GM23338 (cell line): ENCODE results near the gene OTOR. TPM values are rescaled to one million over a fixed set of nuclear protein-coding genes. Genes with fewer than 3 reads are reported as not detected.
A peak's percentile ranks its signal among the peaks of the same experiment; 100 is the strongest.

Experiments used
- ATAC-seq: fragments of 200-7000 bp; cut with Tn5 transposase; 3 replicates; pipeline ENCODE4 v1.9.1; 2020
- DNase-seq: peaks from one replicate; pipeline ENCODE4 v3.0.0-alpha.2; 2015; ENCODE audit warnings: low spot score
- H2AFZ ChIP-seq: fragments of 200-600 bp; sonication (generic); 2 replicates; pipeline ENCODE4 v1.8.0; 2016; ENCODE audit warnings: antibody characterized with exemption, mild to moderate bottlenecking, moderate library complexity
- H3F3A ChIP-seq: fragments of 200-600 bp; sonication (generic); replicated peaks from 2 replicates; pipeline ENCODE4 v1.8.0; 2017; ENCODE audit warnings: antibody characterized with exemption, mixed run types, low read depth
- H3K27ac ChIP-seq: fragments of 200-600 bp; sonication (generic); 2 replicates; pipeline ENCODE4 v1.6.1; 2016; ENCODE audit warnings: low read depth
- H3K27me3 ChIP-seq: fragments of 200-600 bp; sonication (generic); 2 replicates; pipeline ENCODE4 v1.8.0; 2016; ENCODE audit warnings: mild to moderate bottlenecking, mixed run types, moderate library complexity; ENCODE audit not compliant: insufficient read depth
- H3K36me3 ChIP-seq: fragments of 200-600 bp; sonication (generic); 2 replicates; pipeline ENCODE4 v1.8.0; 2016; ENCODE audit warnings: mild to moderate bottlenecking; ENCODE audit not compliant: insufficient read depth
- H3K4me1 ChIP-seq: fragments of 200-600 bp; sonication (generic); 2 replicates; pipeline ENCODE4 v1.8.0; 2016; ENCODE audit warnings: mild to moderate bottlenecking, moderate library complexity; ENCODE audit not compliant: insufficient read depth
- H3K4me2 ChIP-seq: fragments of 200-600 bp; sonication (generic); 2 replicates; pipeline ENCODE4 v1.7.1; 2017; ENCODE audit warnings: mixed run types
- H3K4me3 ChIP-seq: fragments of 200-600 bp; sonication (generic); 2 replicates; pipeline ENCODE4 v1.6.1; 2016; ENCODE audit warnings: mixed run types
- H3K79me2 ChIP-seq: fragments of 200-600 bp; sonication (generic); replicated peaks from 2 replicates; pipeline ENCODE4 v1.8.0; 2017; ENCODE audit warnings: mild to moderate bottlenecking; ENCODE audit not compliant: insufficient read depth
- H3K9me2 ChIP-seq: fragments of 200-600 bp; sonication (generic); 2 replicates; pipeline ENCODE4 v1.8.0; 2017; ENCODE audit not compliant: insufficient read depth
- H4K20me1 ChIP-seq: fragments of 200-600 bp; sonication (generic); replicated peaks from 2 replicates; pipeline ENCODE4 v1.8.0; 2017; ENCODE audit warnings: mild to moderate bottlenecking; ENCODE audit not compliant: insufficient read depth
- H3K27ac Mint-ChIP-seq: 2 replicates; pipeline ENCODE4 v1.8.0; 2020; ENCODE audit warnings: inconsistent platforms, mild to moderate bottlenecking, moderate library complexity, mixed read lengths
- H3K27me3 Mint-ChIP-seq: 3 replicates; pipeline ENCODE4 v1.8.0; 2022; ENCODE audit warnings: low read depth, mild to moderate bottlenecking, moderate library complexity, mixed read lengths, inconsistent platforms; ENCODE audit not compliant: insufficient read depth, poor library complexity
- H3K36me3 Mint-ChIP-seq: 3 replicates; pipeline ENCODE4 v1.8.0; 2021; ENCODE audit warnings: low read depth, mild to moderate bottlenecking, inconsistent platforms, moderate library complexity, mixed read lengths
- H3K4me1 Mint-ChIP-seq: 3 replicates; pipeline ENCODE4 v1.8.0; 2020; ENCODE audit warnings: mild to moderate bottlenecking, inconsistent platforms, mixed read lengths
- H3K4me3 Mint-ChIP-seq: 3 replicates; pipeline ENCODE4 v1.8.0; 2021; ENCODE audit warnings: moderate library complexity, mild to moderate bottlenecking, inconsistent platforms, mixed read lengths
- H3K9me3 Mint-ChIP-seq: 3 replicates; pipeline ENCODE4 v1.8.0; 2020; ENCODE audit warnings: moderate library complexity, mild to moderate bottlenecking, inconsistent platforms, mixed read lengths
- CREB1 ChIP-seq: fragments of 250-450 bp; sonication (Bioruptor Pico); IDR thresholded peaks from 2 replicates; pipeline ENCODE4 v1.5.0; 2020; ENCODE audit warnings: low read depth, mild to moderate bottlenecking, moderate library complexity
- EZH2 ChIP-seq: fragments of 200-600 bp; sonication (generic); IDR thresholded peaks from one replicate; pipeline ENCODE4 v1.8.0; 2017; ENCODE audit warnings: antibody characterized with exemption, mild to moderate bottlenecking, low read depth; ENCODE audit not compliant: unreplicated experiment
- EZH2phosphoT487 ChIP-seq: fragments of 200-600 bp; sonication (generic); IDR thresholded peaks from one replicate; pipeline ENCODE4 v1.8.1; 2018; ENCODE audit warnings: antibody characterized with exemption; ENCODE audit not compliant: unreplicated experiment
- JUNB ChIP-seq: IDR thresholded peaks from one replicate; pipeline ENCODE4 v1.6.1; 2016; ENCODE audit warnings: antibody characterized with exemption; ENCODE audit not compliant: unreplicated experiment
- NANOG ChIP-seq: IDR thresholded peaks from 2 replicates; pipeline ENCODE4 v1.6.1; 2016; ENCODE audit warnings: antibody characterized with exemption, borderline replicate concordance
- STAT1 ChIP-seq: IDR thresholded peaks from one replicate; pipeline ENCODE4 v1.6.1; 2016; ENCODE audit warnings: antibody characterized with exemption; ENCODE audit not compliant: unreplicated experiment
- ZNF114 ChIP-seq: fragments of 250-450 bp; sonication (Bioruptor Pico); IDR thresholded peaks from 2 replicates; pipeline ENCODE4 v1.5.0; 2020; ENCODE audit warnings: mild to moderate bottlenecking, moderate library complexity
- ZNF331 ChIP-seq: fragments of 250-450 bp; sonication (Bioruptor Pico); IDR thresholded peaks from 2 replicates; pipeline ENCODE4 v1.5.0; 2020; ENCODE audit warnings: low read depth, mild to moderate bottlenecking, moderate library complexity
- polyA plus RNA-seq: library from polyadenylated mRNA; unstranded; fragments of >200 nt; fragmentation: Nextera tagmentation; extraction: Ambion mirVana; gene quantifications from 2 replicates; pipeline ENCODE4 v1.2.1, GENCODE V29; 2016
- total RNA-seq: library from RNA; depleted of rRNA; stranded (reverse); fragments of >200 nt; shearing (Covaris generic); gene quantifications from 2 replicates; pipeline ENCODE4 v1.2.3, GENCODE V29; 2014
- TF ChIP-seq, protein P1 (sequence below), 2 experiments: fragments of 200-600 bp in 1 of 2; sonication (generic) in 1 of 2; conservative IDR thresholded peaks; 2 replicates each; pipeline versions ENCODE4 v1.5.1 to v1.6.1; 2016 to 2017; ENCODE audit warnings: antibody characterized with exemption in 2 of 2, low read depth in 2 of 2, mild to moderate bottlenecking in 2 of 2, moderate library complexity in 1 of 2
- TF ChIP-seq, protein P2 (sequence below): IDR thresholded peaks from 2 replicates; pipeline ENCODE4 v1.6.1; 2016; ENCODE audit warnings: antibody characterized with exemption
- TF ChIP-seq, protein P3 (sequence below): IDR thresholded peaks from one replicate; pipeline ENCODE4 v1.6.1; 2018; ENCODE audit warnings: antibody characterized with exemption; ENCODE audit not compliant: unreplicated experiment

Gene OTOR
- total and polyA plus RNA-seq, 2 experiments from 2014 or later: not detected

DNA sequence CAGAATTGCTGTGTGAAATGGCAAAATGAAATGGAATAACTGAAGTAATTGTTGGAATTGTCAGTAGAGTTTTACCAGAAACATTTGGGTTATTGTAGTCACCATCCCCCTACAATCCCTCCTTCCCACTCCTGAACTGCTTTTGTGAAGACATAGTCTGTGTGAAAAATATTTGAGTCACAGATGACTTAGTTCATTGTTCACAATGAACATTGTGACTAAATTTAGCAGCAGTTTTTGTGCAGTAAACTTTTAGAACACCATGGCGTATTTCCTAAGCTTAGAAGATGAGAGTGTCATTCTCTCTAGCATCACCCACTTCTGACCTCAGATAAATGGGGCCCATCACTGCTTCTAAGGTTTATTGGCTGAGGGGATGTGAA is 11.0 kb downstream of the OTOR start (continued):
- no peak for TF ChIP-seq JUNB
- TF ChIP-seq NANOG: no peak
- no peak for TF ChIP-seq ZNF114 (CRISPR knock-in tag)
- TF ChIP-seq EZH2: no peak

DNA sequence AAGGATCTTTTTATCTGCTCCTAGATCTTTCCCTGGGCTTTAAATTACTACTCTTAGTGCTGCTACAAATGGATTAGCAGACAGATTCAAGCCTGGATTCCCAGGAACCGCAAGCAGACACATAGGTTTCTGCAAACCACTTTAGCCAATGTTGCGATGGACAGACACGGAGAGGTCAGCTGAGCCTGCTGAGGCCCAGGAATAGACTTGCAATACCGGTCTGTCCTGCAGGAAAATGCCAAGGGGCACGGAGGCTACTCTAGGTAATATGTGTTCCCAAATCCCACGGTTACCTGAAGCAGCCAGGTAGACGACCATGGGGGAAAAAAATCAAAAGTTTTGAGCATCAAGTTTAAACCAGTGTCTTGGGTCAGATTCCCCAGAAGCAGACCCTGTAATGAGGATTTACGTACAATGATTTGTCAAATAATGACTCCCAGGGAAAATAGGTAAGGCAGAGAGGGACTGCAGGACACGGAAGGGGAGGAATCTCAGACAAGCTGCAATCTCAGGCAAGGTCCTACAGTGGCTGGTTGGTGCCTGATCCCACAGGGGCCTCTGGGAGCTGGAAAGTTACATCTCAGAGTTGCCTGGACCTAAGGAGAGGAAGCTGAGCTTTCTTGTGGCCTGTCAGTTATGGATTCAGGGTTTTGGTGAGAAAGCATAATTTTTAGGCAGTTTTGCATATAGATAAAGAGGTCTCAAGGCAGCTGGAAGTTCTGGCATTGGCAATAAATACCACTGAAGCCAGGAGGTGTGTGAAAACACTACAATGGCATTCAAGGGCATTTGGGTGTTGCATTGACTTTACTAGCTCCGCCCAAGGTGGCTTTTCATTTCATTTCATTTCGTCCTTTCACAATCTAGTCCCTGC is 12.5 kb downstream of the OTOR start:
- Histone ChIP-seq H4K20me1 (no peaks in the 10 kb centered on the region), H3K36me3 (no peaks in the 10 kb centered on the region), H3K27me3 (no peaks in the 10 kb centered on the region), H3K79me2 (no peaks in the 10 kb centered on the region), H2AFZ (peak overlapping the region; percentile 92), H3K9me2 (no peaks in the 10 kb centered on the region), H3F3A (no peaks in the 10 kb centered on the region), H3K27ac (no peak overlapping the region), H3K4me2 (peak overlapping the region; percentile 39), H3K4me3 (no peak overlapping the region), H3K4me1 (peaks cover 7% of the 10 kb centered on the region)
- Mint-ChIP-seq H3K4me3 (no peak overlapping the region), H3K27ac (peak overlapping the region; percentile 24; the same call in 1 of the 2 replicates), H3K27me3 (peaks cover 3% of the 10 kb centered on the region), H3K36me3 (peaks cover 6% of the 10 kb centered on the region; the same call in 2 of the 3 replicates), H3K4me1 (peaks cover 19% of the 10 kb centered on the region), H3K9me3 (peaks cover 11% of the 10 kb centered on the region)
- ATAC-seq (peak; percentile 63), DNase-seq (peak; percentile 11)
- TF ChIP-seq, protein P1, sequence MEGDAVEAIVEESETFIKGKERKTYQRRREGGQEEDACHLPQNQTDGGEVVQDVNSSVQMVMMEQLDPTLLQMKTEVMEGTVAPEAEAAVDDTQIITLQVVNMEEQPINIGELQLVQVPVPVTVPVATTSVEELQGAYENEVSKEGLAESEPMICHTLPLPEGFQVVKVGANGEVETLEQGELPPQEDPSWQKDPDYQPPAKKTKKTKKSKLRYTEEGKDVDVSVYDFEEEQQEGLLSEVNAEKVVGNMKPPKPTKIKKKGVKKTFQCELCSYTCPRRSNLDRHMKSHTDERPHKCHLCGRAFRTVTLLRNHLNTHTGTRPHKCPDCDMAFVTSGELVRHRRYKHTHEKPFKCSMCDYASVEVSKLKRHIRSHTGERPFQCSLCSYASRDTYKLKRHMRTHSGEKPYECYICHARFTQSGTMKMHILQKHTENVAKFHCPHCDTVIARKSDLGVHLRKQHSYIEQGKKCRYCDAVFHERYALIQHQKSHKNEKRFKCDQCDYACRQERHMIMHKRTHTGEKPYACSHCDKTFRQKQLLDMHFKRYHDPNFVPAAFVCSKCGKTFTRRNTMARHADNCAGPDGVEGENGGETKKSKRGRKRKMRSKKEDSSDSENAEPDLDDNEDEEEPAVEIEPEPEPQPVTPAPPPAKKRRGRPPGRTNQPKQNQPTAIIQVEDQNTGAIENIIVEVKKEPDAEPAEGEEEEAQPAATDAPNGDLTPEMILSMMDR (conservative IDR thresholded peaks at IDR 0.05; ENCODE audit: low read depth in 2 of 2): no peak
- no peak for TF ChIP-seq STAT1
- TF ChIP-seq, protein P2, sequence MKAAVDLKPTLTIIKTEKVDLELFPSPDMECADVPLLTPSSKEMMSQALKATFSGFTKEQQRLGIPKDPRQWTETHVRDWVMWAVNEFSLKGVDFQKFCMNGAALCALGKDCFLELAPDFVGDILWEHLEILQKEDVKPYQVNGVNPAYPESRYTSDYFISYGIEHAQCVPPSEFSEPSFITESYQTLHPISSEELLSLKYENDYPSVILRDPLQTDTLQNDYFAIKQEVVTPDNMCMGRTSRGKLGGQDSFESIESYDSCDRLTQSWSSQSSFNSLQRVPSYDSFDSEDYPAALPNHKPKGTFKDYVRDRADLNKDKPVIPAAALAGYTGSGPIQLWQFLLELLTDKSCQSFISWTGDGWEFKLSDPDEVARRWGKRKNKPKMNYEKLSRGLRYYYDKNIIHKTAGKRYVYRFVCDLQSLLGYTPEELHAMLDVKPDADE: no peak
- TF ChIP-seq CREB1 (CRISPR knock-in tag): no peak
- no peak for TF ChIP-seq EZH2phosphoT487
- TF ChIP-seq EZH2: no peak
- no peak for TF ChIP-seq NANOG
- TF ChIP-seq ZNF114 (CRISPR knock-in tag): no peak
- TF ChIP-seq, protein P3, sequence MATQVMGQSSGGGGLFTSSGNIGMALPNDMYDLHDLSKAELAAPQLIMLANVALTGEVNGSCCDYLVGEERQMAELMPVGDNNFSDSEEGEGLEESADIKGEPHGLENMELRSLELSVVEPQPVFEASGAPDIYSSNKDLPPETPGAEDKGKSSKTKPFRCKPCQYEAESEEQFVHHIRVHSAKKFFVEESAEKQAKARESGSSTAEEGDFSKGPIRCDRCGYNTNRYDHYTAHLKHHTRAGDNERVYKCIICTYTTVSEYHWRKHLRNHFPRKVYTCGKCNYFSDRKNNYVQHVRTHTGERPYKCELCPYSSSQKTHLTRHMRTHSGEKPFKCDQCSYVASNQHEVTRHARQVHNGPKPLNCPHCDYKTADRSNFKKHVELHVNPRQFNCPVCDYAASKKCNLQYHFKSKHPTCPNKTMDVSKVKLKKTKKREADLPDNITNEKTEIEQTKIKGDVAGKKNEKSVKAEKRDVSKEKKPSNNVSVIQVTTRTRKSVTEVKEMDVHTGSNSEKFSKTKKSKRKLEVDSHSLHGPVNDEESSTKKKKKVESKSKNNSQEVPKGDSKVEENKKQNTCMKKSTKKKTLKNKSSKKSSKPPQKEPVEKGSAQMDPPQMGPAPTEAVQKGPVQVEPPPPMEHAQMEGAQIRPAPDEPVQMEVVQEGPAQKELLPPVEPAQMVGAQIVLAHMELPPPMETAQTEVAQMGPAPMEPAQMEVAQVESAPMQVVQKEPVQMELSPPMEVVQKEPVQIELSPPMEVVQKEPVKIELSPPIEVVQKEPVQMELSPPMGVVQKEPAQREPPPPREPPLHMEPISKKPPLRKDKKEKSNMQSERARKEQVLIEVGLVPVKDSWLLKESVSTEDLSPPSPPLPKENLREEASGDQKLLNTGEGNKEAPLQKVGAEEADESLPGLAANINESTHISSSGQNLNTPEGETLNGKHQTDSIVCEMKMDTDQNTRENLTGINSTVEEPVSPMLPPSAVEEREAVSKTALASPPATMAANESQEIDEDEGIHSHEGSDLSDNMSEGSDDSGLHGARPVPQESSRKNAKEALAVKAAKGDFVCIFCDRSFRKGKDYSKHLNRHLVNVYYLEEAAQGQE: no peak
- no peak for TF ChIP-seq ZNF331 (CRISPR knock-in tag)
